WTC11 (cell line): ENCODE measurements around the gene METRNL.

Experiments used
- FOXP4 ChIP-seq: sonication (generic); formaldehyde crosslinking; IDR thresholded peaks from 2 replicates; pipeline ENCODE4 v1.8.0; 2022; ENCODE audit warnings: mild to moderate bottlenecking, missing genetic modification reagents
- TCF7 ChIP-seq: sonication (generic); formaldehyde crosslinking; IDR thresholded peaks from 2 replicates; pipeline ENCODE4 v1.8.0; 2022; ENCODE audit warnings: mild to moderate bottlenecking, low read depth, missing genetic modification reagents, moderate library complexity

GRCh38 chr17:83100220-83100852, 20.9 kb downstream of the METRNL start:
- TF ChIP-seq TCF7 (CRISPR knock-in tag) (no peak), FOXP4 (CRISPR knock-in tag) (no peak)
